Activated naive CD4-positive, alpha-beta T cell treated with anti-CD3 and anti-CD28 coated beads, Interleukin-2, amount 50 U/mL, for 16 hours (primary cell): ENCODE data around the gene FBXO9.

ENCODE experiments used
- DNase-seq: peaks from one replicate; pipeline ENCODE4 v3.0.0-alpha.2; 2020

The FBXO9 gene

DNA sequence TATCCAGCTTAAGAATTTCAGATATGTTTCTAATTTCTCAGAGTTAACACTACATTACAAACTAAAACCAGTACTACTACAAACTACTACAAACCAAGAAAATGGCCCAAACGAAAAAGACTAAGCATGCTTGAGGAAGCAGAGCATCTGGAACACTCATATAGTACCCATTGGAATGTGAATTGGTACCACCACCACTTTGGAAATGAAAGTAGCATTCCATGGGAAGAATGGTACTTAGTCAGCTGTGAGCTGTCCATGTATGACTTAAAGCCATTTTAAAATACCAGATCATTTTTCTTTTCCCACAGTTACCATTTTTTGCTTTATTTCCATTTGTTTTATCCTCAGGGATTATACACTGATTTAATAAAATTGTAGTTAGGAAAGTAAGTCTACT is 30.5 kb downstream of the FBXO9 start:
- DNase-seq = no peak

GRCh38 chr6:53100561-53100960 is 35.4 kb downstream of the FBXO9 start:
- DNase-seq = no peak

DNA sequence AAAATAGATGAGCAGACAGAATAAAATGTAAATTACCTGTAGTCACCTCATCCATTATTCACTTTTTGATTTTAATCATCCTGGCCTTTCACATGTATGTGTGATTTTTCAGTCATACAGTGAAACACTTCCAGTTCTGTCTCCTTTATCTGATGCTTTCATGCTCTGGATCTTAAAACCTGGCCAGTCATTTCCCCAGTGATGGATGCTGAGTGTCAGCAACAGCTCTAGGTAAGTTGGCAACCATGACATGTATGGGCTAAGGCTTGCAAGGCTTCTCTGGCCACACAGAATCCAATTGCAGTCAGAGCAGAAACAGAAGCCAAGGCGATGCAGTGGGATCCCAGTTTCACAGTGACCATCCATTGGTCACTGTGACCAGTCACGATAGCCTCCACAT is 35.8 kb downstream of the FBXO9 start:
- DNase-seq = no peak

GRCh38 chr6:53103993-53104675 is 38.9 kb downstream of the FBXO9 start:
- no peak for DNase-seq

DNA sequence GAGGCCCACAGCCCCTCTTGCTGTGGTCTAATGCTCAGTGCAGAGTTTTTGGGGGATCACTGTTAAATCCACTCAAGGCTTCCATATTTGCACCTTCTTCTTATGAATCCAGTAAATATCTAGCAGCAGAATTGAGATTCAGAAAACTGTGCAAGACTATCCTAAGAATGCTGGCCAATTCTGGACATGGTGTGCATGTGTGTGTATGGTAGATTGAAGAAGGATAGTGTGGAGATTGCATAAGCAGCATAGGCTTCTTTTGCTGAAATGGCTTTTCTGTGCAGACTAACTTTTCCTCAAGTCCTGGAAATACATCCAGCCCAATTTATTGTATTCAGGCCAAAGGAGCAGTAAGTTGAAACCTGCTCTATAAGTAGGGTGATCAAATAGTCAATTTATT is 39.7 kb downstream of the FBXO9 start:
- no peak for DNase-seq

DNA sequence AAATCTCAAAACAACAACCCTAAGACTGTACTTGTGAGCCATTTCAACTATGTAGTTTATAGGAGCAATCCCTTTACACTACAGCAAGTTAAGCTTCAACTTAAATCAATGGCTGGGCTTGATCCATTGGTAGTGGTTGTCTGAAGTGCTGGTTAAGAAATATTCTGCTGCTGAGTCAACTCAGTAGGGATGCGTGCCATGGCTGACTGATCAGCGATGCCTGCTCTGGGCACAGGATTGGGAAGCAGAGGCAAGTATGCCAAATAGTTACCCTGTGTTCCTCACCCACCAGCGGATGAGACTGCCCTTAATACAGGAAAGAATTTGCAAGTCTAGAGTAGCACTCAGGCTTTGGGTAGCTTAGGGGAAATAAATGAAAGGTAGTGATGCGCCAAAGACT is 41.9 kb downstream of the FBXO9 start:
- no peak for DNase-seq

DNA sequence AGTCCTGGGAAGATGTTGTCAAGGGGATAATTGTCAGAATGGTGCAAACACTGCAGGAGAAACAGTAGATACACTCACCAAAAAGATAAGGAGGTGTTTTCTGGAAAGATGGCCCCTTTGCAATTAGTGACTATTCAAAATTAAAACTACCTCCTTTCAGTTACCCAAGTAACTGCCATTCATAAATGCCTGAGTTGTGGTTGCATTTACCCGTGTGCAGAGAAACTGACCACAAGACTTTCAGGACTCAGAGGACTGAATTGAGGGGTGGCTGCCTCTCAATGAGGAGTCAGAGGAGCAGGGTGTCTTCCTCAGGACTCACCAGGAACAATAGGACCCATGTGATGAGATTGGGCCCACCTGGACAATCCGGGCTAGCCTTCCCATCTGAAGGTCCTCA is 44.4 kb downstream of the FBXO9 start:
- no peak for DNase-seq

DNA sequence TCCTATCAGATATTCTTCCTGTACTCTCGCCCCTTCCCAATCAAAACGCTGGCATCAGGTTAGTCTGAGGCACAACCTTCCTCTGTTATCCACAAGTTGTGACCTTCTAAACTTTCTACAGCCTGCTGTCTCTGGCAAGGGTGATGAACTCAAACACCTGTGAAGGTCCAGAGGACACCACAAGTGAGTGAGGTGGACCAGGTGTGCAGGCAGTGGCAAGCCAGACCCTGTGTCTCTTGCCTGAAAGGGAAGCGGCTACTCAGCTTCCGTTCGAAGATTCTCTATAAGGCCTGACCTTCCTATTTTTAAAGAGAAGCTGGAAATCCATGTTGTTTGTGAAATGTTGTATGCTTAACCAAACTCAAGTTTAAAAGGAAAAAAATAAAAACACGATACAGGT is 46.7 kb downstream of the FBXO9 start:
- no peak for DNase-seq

DNA sequence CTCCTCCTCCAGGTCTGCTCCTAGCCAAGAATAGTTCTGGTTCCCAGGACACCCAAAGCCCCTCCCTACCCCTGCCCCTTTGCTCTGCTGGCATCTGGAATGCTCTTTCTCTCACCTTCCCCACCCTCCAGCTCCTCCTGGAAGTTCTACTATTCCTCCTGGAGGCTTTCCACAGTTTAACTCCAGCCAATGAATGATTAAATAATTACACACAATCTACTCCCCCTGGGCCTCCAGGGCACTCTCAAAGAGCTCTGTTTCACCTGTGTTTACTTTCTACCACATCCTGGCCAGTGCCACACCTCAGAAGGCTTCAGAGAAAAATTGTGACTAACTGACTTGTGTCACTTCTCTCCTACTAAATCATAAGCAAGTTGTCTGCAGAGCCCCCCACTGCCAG is 47.2 kb downstream of the FBXO9 start:
- DNase-seq = no peak

DNA sequence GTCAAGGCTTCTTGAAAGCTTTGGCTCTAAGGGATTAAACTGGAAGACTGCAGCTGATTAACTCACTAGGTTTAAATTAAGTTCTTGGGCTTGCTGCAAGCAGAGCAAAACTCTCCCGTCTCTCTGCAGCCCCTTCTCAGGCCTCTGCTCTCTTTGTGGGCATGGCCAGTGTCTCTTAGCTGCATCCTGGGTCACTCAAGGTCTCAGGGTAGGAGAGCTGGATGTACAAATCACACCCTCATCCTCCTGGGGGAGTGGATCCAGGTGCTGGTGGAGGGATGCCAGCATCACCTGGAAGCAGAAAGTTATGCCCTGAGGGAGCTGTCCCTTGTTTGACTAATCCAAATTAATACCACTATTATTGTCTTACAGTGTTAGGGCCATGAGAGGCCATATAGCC is 47.7 kb downstream of the FBXO9 start:
- no peak for DNase-seq

DNA sequence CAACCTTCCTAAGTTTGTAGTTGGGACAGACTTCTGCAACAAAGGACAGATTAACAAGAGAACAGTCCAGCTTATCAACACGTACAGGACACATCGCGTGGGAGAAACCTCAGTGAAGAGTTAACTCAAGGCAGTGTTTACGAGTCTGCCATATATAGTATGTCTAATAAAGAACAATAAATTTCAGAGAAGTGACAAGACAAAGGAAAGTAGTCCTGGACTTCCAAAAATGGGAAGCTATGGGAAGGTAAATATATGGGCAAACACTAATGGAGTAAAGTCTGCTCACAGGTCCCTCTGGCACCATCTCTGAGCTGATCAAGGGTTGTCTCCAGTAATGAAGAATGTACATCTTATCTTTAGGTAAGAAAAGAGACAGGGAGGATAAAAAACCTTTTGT is 48.5 kb downstream of the FBXO9 start:
- DNase-seq = no peak

- no peak for DNase-seq
Observed at GRCh38 chr6:53115113-53115512, 49.9 kb downstream of the FBXO9 start.

GRCh38 chr6:53115741-53116140 is 50.5 kb downstream of the FBXO9 start:
- DNase-seq = no peak

DNA sequence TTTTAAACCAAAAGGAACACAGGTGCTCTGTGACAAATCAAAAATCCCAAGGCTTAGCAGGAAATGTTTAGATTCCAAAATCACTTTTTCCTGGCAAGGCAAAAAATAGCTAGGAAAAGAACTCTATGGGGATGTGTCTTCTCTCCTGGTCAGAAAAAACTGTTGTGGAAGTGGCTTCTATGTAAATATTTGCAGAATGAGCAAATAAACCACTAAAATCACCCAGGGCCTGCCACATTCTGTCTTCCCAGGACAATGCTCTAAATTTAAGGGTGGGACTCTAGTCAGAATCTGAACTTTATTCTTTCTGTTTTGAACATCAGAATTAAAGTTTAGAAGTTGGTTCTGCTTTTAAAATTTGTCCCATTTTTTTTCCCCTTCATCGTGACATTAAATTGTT is 54.1 kb downstream of the FBXO9 start:
- DNase-seq = no peak

- no peak for DNase-seq
Observed at GRCh38 chr6:53119772-53120409, 54.7 kb downstream of the FBXO9 start.

- DNase-seq = no peak
Observed at GRCh38 chr6:53124131-53124800, 59.1 kb downstream of the FBXO9 start.

DNA sequence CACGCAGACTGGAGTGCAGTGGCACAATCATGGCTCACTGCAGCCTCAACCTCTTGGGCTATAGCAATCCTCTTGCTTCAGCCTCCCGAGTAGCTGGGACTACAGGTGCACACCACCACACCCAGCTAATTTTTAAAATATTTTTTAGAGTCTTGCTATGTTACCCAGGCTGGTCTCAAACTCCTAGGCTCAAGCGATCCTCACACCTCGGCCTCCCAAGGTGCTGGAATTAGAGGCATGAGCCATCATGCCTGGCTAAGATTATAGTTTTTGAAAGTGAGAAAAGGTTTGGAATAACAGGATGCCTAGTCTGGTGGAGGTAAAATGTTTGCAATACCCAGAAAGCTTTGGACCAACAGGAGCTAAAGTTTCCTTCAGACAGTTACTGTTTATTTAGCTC is 60.1 kb downstream of the FBXO9 start:
- DNase-seq = no peak

DNA sequence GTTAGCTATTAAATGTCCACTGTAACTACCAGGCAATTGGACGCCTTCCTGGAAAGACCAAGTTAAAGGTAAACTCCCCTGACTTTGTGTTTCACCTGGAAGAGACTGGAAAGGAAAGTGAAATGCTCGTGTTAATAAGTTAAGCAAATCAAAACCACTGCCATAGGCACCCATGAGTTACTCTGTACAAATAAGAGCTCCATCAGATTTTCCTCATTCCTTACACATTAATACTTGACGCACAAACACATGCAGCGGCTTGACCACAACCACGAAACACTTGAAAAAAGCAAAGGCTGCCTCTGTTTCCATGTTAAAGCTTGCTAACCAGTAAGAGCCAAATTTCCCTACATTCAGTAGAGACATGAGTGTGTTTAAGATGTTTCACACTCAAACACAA is 63.6 kb downstream of the FBXO9 start:
- no peak for DNase-seq

GRCh38 chr6:53130569-53131290 is 65.5 kb downstream of the FBXO9 start:
- no peak for DNase-seq

DNA sequence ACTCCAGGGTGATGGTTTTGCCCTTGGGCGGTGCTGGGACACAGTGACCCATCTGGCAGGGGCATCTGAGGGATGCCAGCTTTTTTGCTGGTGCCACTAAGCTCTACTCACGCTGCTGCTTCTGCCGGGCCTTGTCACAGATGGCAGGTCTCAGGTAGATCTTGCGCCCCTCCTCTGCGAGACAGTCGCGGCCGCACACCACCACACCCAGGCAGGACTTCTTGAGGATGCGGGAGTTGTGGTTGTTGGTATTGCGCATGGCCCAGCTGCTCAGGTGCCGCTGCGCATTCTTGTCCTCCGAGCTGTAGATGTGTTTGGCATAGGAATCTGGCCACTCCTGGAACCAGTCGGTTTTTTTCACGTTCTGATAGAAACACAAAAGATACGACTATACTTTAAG is 68.8 kb downstream of the FBXO9 start:
- no peak for DNase-seq

DNA sequence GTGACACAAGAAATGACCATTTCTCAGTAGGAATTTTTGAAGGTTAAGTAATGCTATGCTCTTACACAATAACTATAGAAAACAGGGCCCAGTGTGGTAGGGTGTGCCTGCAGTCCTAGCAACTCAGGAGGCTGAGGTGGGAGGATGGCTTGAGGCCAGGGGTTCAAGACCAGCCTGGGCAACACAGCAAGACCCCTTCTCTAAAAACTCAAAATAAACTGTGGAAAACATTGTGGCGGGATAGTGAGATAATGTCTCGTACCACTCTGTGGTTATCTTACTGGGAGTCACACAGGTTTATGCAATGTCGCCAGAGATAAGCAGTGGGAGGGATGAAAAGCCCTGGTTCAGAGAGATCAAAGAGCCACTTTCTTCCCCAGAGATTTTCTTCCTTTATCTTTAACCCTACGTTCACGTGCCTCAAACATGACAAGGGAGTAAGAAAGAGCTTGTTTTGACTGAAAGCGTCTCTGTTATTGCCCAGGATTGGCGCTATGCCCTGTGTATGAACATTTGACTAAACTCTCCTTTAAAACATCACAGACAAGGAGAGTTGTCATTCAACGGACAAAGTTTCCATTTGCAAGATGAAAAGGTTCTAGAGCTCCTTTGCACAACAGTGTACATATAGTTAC is 69.5 kb downstream of the FBXO9 start:
- no peak for DNase-seq

- no peak for DNase-seq
Observed at GRCh38 chr6:53136000-53136609, 70.9 kb downstream of the FBXO9 start.

- no peak for DNase-seq
Observed at GRCh38 chr6:53139841-53140413, 74.7 kb downstream of the FBXO9 start.
